Muscle layer of colon (tissue), 2 donors: ENCODE data around the gene DDX50.
"Not testable (repeated sequence)": the region's sequence is repeated elsewhere in the genome, so short reads cannot be mapped to it uniquely, and the experiment has no call there.

ENCODE experiments used
- H3K27ac ChIP-seq: one replicate; pipeline ENCODE4 v1.7.0; 2013; ENCODE audit warnings: low read depth, mild to moderate bottlenecking, low read length, moderate library complexity
- H3K27me3 ChIP-seq, 2 donors: one replicate each; pipeline ENCODE4 v1.7.0; 2013; ENCODE audit warnings: low read length in 2 of 2, mild to moderate bottlenecking in 2 of 2; ENCODE audit not compliant: insufficient read depth in 2 of 2, control insufficient read depth in 1 of 2
- H3K36me3 ChIP-seq: one replicate; pipeline ENCODE4 v1.7.0; 2013; ENCODE audit warnings: mild to moderate bottlenecking, low read length; ENCODE audit not compliant: insufficient read depth
- H3K4me1 ChIP-seq: one replicate; pipeline ENCODE4 v1.7.0; 2013; ENCODE audit warnings: mild to moderate bottlenecking, low read length; ENCODE audit not compliant: insufficient read depth
- H3K4me3 ChIP-seq, 2 donors: one replicate each; pipeline ENCODE4 v1.7.0; 2013; ENCODE audit warnings: low read length in 2 of 2, low read depth in 1 of 2, mild to moderate bottlenecking in 1 of 2, moderate library complexity in 1 of 2
- H3K9ac ChIP-seq: one replicate; pipeline ENCODE4 v1.7.0; 2013; ENCODE audit warnings: low read length
- H3K9me3 ChIP-seq: one replicate; pipeline ENCODE4 v1.7.0; 2013; ENCODE audit warnings: mild to moderate bottlenecking, low read length
- donor health status: abdominal sarcoma.
- donor health status: Adenocarcinoma of cecum.

Gene DDX50

GRCh38 chr10:68955832-68956532 lies 54.9 kb downstream of the DDX50 start, which contains the start of gene DDX21:
DDX21 (plus strand) TSS chr10:68956170; CDS start chr10:68956226, 56 bp downstream.
- H3K27ac ChIP-seq: peak within 1 kb of the TSS; percentile 89
- H3K9me3 ChIP-seq: no peaks in the 10 kb centered on the region
- H3K9ac ChIP-seq: peak within 1 kb of the TSS; percentile 76
- H3K27me3 ChIP-seq: no peaks in the 10 kb centered on the region
- H3K36me3 ChIP-seq: peaks cover 4% of the 10 kb centered on the region
- peaks cover 11% of the 10 kb centered on the region for H3K4me1 ChIP-seq
- H3K4me3 ChIP-seq: peak within 1 kb of the TSS; percentile 84 to 89

- peak overlapping the region; percentile 25 for H3K27ac ChIP-seq
Observed at GRCh38 chr10:68957284-68957615, 56.1 kb downstream of the DDX50 start.

GRCh38 chr10:68957654-68958053 lies 56.5 kb downstream of the DDX50 start:
- peaks cover 11% of the 10 kb centered on the region for H3K4me1 ChIP-seq
- peak overlapping the region; percentile 3 for H3K27ac ChIP-seq
- no peaks in the 10 kb centered on the region for H3K27me3 ChIP-seq
- peaks cover 19% of the 10 kb centered on the region for H3K36me3 ChIP-seq
- H3K9ac ChIP-seq: peak overlapping the region; percentile 29
- no peaks in the 10 kb centered on the region for H3K9me3 ChIP-seq
- peak overlapping the region in 1 of 2 donors; percentile 89 for H3K4me3 ChIP-seq

More at GRCh38 chr10:68957284-68957615, 56.1 kb downstream of the DDX50 start:
- Histone ChIP-seq H3K36me3 (peaks cover 15% of the 10 kb centered on the region), H3K4me3 (peak overlapping the region; percentile 84 to 89), H3K9me3 (no peaks in the 10 kb centered on the region), H3K4me1 (peaks cover 11% of the 10 kb centered on the region), H3K27me3 (no peaks in the 10 kb centered on the region), H3K9ac (peak overlapping the region; percentile 29)

- Histone ChIP-seq H3K36me3 (peaks cover 34% of the 10 kb centered on the region), H3K4me1 (peaks cover 11% of the 10 kb centered on the region), H3K27me3 (no peaks in the 10 kb centered on the region), H3K27ac (no peak overlapping the region), H3K9me3 (no peaks in the 10 kb centered on the region), H3K9ac (no peak overlapping the region), H3K4me3 (no peak overlapping the region)
Observed at GRCh38 chr10:68959695-68960527, 58.8 kb downstream of the DDX50 start.

GRCh38 chr10:68963151-68963550 lies 62.0 kb downstream of the DDX50 start:
- Histone ChIP-seq H3K9ac (no peak overlapping the region), H3K9me3 (no peaks in the 10 kb centered on the region), H3K36me3 (peaks cover 58% of the 10 kb centered on the region), H3K27ac (no peak overlapping the region), H3K4me1 (no peaks in the 10 kb centered on the region), H3K27me3 (no peaks in the 10 kb centered on the region), H3K4me3 (no peak overlapping the region)

GRCh38 chr10:68973975-68974374 lies 72.9 kb downstream of the DDX50 start:
- H3K9me3 ChIP-seq: no peaks in the 10 kb centered on the region
- H3K36me3 ChIP-seq: peaks cover 80% of the 10 kb centered on the region
- no peak overlapping the region for H3K9ac ChIP-seq
- no peak overlapping the region for H3K27ac ChIP-seq
- H3K27me3 ChIP-seq: no peaks in the 10 kb centered on the region
- no peak overlapping the region for H3K4me3 ChIP-seq
- no peaks in the 10 kb centered on the region for H3K4me1 ChIP-seq

- H3K27me3 ChIP-seq, H3K4me1 ChIP-seq, H3K9me3 ChIP-seq, H3K9ac ChIP-seq, H3K27ac ChIP-seq, H3K4me3 ChIP-seq: not testable (repeated sequence)
- peaks cover 72% of the 10 kb centered on the region for H3K36me3 ChIP-seq
Observed at GRCh38 chr10:68975936-68976473, 74.9 kb downstream of the DDX50 start.

GRCh38 chr10:68979738-68980137 lies 78.6 kb downstream of the DDX50 start:
- not testable (repeated sequence) for H3K9ac ChIP-seq, H3K4me1 ChIP-seq, H3K9me3 ChIP-seq, H3K4me3 ChIP-seq, H3K27ac ChIP-seq, H3K27me3 ChIP-seq
- H3K36me3 ChIP-seq: peaks cover 60% of the 10 kb centered on the region

GRCh38 chr10:68981074-68981473 lies 80.0 kb downstream of the DDX50 start:
- no peaks in the 10 kb centered on the region for H3K4me1 ChIP-seq
- no peaks in the 10 kb centered on the region for H3K27me3 ChIP-seq
- H3K36me3 ChIP-seq: peaks cover 54% of the 10 kb centered on the region

GRCh38 chr10:68982389-68982788 lies 81.3 kb downstream of the DDX50 start:
- Histone ChIP-seq H3K4me1 (no peaks in the 10 kb centered on the region), H3K27me3 (no peaks in the 10 kb centered on the region), H3K36me3 (peaks cover 45% of the 10 kb centered on the region), H3K9ac (no peak overlapping the region), H3K9me3 (no peaks in the 10 kb centered on the region), H3K4me3 (no peak overlapping the region), H3K27ac (no peak overlapping the region)

More at GRCh38 chr10:68981074-68981473, 80.0 kb downstream of the DDX50 start:
- no peak overlapping the region for H3K27ac ChIP-seq
- no peak overlapping the region for H3K4me3 ChIP-seq
- no peaks in the 10 kb centered on the region for H3K9me3 ChIP-seq
- H3K9ac ChIP-seq: no peak overlapping the region

- peaks cover 24% of the 10 kb centered on the region for H3K36me3 ChIP-seq
- no peaks in the 10 kb centered on the region for H3K9me3 ChIP-seq
- H3K27me3 ChIP-seq: no peaks in the 10 kb centered on the region
- no peak overlapping the region for H3K9ac ChIP-seq
- H3K4me1 ChIP-seq: peaks cover 34% of the 10 kb centered on the region
- H3K27ac ChIP-seq: no peak overlapping the region
- no peak overlapping the region for H3K4me3 ChIP-seq
Observed at GRCh38 chr10:68987611-68988010, 86.5 kb downstream of the DDX50 start.
